ENCODE results near the gene TBC1D3B.
"Not testable (repeated sequence)": the region's sequence is repeated elsewhere in the genome, so short reads cannot be mapped to it uniquely, and the experiment has no call there.

Gene TBC1D3B

DNA sequence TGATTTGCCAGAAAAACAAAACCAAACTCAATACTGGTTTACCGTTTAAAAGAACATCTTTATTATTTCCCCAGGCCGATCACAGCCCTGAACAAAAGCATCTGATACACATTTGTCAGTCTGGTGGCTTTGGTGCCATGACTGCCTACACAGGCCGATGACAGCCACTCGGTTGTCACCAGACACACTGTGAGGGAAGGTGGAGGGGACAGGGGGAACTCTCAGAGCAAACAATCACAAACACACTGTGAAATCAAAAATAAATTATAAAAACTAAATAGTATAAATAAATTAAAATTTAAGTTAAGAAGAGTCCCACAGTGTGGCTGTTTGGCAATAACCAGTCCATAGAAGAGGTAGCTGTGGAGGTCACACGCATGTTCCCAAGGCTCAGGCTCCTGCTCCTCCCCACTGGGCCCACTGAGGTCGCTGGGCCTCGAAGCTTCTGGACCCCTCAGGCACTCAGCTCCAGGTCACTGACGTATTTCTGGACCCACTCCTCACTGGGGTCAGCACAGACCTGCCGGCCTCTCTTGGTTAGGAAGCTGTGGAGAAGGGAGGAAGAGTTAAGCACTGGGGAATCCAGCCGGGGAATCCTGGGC, 18.5 kb upstream of the TBC1D3B start:
- peak overlapping the region; percentile 82 to 83 for H3K4me3 Mint-ChIP-seq
- not testable (repeated sequence) for H3K27me3 Mint-ChIP-seq; H3K9me3 Mint-ChIP-seq; DNase-seq; ATAC-seq (replicated peaks)
- H3K4me1 Mint-ChIP-seq (ENCODE audit: low read depth in 2 of 2) = peaks cover 67 to 82% of the 10 kb centered on the region in 2 donors
- peak overlapping the region; percentile 90 to 93 for H3K27ac Mint-ChIP-seq
- H3K36me3 Mint-ChIP-seq (ENCODE audit: insufficient read depth) = peaks cover 16% of the 10 kb centered on the region

DNA sequence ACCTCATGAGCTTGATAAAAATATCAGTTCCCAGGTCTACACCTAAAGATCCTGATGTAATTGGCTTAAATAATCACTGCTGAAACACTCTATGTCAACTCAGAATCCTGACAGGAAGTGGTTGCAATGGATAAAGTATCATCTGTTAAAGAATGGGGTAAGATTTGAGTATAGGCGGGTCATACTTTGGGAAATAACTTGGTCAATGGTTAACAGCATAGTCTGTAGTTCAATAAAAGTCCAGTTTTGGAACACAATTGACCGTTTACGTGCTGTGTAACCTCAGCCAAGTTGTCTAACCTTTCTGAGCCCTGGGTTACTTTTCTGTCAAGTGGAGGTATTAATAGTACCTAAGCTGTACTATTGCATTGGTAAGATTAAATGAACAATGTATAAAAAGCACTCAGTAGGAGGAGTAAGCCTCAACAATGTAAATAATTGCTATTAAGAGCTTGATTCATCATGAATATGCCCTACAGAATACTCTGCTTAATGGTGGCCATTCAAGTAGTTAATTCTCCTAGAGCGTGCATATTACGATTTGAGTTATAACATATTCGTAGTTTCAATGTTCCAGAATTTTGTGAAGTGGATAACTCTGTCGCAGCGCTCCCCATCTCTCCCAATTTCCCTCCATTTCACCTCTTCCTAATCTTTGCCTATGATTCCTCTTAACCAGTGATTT, 17.9 kb upstream of the TBC1D3B start:
- Mint-ChIP-seq H3K4me3 (peak overlapping the region in 1 of 2 donors; percentile 82), H3K4me1 (ENCODE audit: low read depth in 2 of 2) (peaks cover 66 to 77% of the 10 kb centered on the region in 2 donors), H3K36me3 (ENCODE audit: insufficient read depth) (peaks cover 16% of the 10 kb centered on the region), H3K27ac (peak overlapping the region; percentile 90 to 95)
- not testable (repeated sequence) for H3K9me3 Mint-ChIP-seq; ATAC-seq (replicated peaks); DNase-seq; H3K27me3 Mint-ChIP-seq

DNA sequence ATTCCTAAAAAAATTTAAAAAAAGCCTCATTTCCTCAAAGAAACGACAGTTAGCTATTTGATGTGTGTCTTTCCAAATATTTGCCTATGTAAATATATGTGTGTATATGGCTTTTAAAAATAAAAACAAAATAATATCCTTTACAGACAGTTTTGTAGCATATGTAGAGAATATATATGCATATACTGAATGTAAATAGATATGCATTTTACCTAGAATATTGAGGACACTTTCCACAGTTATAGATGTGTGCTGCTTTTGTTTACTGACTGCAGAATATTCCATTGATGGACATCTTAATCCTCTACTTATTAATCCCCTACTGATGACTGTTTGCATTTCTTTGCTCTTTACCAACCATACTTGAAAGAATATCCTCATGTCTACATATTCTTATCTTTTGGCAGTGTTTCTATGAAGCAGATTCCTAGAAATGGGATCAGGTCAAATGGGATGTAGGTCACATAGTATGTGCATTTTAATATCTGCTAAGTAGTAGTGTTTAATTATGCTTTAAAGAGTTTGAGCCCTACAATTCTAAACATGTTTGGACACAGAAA, 16.9 kb upstream of the TBC1D3B start:
- H3K4me3 Mint-ChIP-seq = peak overlapping the region; percentile 72 to 82
- no peaks in the 10 kb centered on the region for H3K9me3 Mint-ChIP-seq
- H3K27ac Mint-ChIP-seq = peak overlapping the region in 1 of 2 donors; percentile 95
- DNase-seq = no peak
- no peaks in the 10 kb centered on the region for H3K27me3 Mint-ChIP-seq
- H3K4me1 Mint-ChIP-seq (ENCODE audit: low read depth in 2 of 2) = peaks cover 62 to 75% of the 10 kb centered on the region in 2 donors
- peaks cover 23% of the 10 kb centered on the region for H3K36me3 Mint-ChIP-seq (ENCODE audit: insufficient read depth)
- ATAC-seq (replicated peaks) = no peak

DNA sequence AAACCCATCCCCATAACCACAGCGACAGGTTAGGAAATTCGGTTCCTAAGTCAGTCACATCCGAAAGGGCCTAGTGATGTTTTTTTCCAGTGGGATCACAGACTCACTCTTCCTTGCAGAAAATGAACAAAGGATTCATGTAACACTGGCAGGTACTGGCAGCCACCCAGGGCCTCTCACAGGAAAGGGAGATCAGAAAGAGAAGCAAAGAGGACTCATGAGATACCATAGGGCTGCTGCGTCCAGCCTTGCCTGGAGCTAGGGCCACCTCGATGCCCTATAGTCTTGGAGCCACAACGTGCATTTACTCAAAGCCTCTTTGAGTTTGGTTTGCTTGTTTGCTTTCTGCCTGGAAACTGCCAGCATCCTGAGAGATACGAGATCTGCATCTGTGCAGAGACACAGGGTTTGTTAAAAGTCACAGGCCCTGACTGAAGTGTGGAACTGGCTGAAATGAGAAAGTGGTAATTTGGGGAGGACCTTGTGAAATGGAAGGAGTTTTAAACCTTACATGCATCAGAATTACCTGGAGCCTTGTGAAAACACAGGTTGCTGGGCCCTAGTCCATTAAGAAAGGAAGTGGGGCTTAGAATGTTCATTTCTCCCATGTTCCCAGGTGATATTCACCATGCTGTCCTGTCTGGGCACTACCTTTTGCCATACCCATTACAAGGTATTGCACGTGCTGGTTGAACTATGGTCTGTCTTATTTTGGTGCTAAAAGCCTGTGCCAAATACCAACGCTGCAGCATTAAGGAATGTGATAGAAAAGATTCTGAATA, 14.3 kb upstream of the TBC1D3B start:
- peak overlapping the region; percentile 72 to 82 for H3K4me3 Mint-ChIP-seq

DNA sequence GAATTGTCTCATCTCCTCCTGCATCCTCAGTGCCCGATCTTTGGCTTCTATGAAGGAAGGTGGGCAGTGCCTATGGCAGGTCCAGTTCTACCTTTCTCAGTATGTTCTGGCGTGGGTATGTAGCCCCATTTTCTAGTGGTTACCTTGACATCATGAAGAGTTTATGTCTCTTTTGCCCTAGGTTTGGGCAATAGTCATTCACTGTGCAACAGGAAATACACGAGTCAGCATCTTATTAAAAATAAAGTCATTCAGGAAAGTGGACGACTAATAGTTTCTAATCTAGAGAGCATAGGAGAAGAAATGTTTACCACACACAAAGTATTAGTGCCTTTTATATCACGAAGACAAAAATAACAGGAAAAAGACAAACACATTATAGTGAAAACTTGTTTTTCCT, 13.6 kb upstream of the TBC1D3B start:
- H3K4me1 Mint-ChIP-seq (ENCODE audit: low read depth in 2 of 2) = peaks cover 56 to 75% of the 10 kb centered on the region in 2 donors
- H3K27me3 Mint-ChIP-seq; H3K9me3 Mint-ChIP-seq; DNase-seq; ATAC-seq (replicated peaks): not testable (repeated sequence)
- H3K27ac Mint-ChIP-seq = peak overlapping the region; percentile 87 to 95
- peak overlapping the region; percentile 57 to 72 for H3K4me3 Mint-ChIP-seq
- H3K36me3 Mint-ChIP-seq (ENCODE audit: insufficient read depth) = peaks cover 47% of the 10 kb centered on the region

More for the DNA sequence above, 14.3 kb upstream of the TBC1D3B start:
- not testable (repeated sequence) for H3K27me3 Mint-ChIP-seq; DNase-seq; ATAC-seq (replicated peaks); H3K9me3 Mint-ChIP-seq
- peak overlapping the region; percentile 87 to 95 for H3K27ac Mint-ChIP-seq
- H3K36me3 Mint-ChIP-seq (ENCODE audit: insufficient read depth) = peaks cover 39% of the 10 kb centered on the region
- H3K4me1 Mint-ChIP-seq (ENCODE audit: low read depth in 2 of 2) = peaks cover 59 to 76% of the 10 kb centered on the region in 2 donors

DNA sequence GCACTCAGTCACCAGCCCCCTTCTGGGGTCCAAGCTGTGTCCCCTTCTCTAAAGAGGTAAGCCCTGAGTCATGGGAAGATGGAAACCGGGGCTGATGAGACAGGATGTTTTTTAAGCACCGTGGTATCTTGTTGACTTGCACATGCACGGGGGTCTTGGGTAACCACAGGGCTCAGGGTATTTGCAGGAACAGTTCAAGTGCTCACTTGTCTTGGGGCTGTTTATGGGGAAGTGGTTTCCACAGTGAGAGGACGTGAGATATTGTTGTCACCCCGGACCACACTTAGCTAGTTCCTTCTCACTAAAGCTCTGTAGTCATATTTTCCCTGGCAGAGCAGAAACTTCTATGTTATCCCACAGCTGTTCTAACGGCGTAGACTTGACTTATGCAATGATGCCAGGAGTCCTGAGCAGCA, 12.5 kb upstream of the TBC1D3B start:
- peaks cover 55 to 71% of the 10 kb centered on the region in 2 donors for H3K4me1 Mint-ChIP-seq (ENCODE audit: low read depth in 2 of 2)
- peak overlapping the region; percentile 76 to 93 for H3K4me3 Mint-ChIP-seq
- no peaks in the 10 kb centered on the region for H3K9me3 Mint-ChIP-seq
- peak overlapping the region; percentile 93 to 98 for H3K27ac Mint-ChIP-seq
- H3K36me3 Mint-ChIP-seq (ENCODE audit: insufficient read depth) = peaks cover 56% of the 10 kb centered on the region
- no peaks in the 10 kb centered on the region for H3K27me3 Mint-ChIP-seq
- peak; percentile 88 for ATAC-seq (replicated peaks)
- DNase-seq = peak; percentile 47 to 69 (median 54)

DNA sequence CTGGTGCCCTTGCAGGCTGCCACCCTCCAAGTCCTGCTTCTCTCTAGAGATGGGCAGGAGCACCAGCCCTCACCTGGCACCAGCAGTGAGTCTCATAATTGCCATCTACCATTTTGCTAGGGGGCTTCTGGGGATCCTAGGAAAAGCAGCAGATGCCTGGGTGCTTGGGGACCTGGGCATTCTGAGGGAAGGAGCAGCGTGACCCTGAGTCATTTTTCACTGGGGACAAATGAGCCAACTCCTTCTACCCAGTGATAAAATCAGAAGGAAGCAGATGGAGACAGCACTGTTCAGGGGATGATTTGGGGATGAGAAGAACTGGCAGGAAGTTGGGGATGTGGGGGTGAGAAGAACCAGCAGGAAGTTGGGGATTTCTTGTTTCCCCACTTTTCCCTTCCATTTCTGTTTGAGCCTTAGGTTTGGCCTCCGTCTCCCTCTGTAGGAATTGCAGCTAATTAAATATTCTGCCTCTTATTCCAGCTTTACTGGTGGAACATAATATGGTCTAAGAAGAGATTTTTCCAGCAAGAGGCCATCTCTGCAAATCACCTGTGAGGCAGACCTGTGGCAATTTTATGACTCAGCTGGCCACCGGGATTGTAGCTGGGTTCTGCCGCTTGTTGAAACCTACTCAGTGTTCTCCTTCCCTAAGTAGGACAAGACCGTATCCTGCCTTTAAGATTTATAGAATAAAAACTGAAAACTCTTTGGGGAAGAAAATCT, 11.7 kb upstream of the TBC1D3B start:
- ATAC-seq (replicated peaks); H3K27me3 Mint-ChIP-seq; DNase-seq; H3K9me3 Mint-ChIP-seq: not testable (repeated sequence)
- Mint-ChIP-seq H3K4me3 (peak overlapping the region; percentile 76 to 93), H3K36me3 (ENCODE audit: insufficient read depth) (peaks cover 57% of the 10 kb centered on the region), H3K4me1 (ENCODE audit: low read depth in 2 of 2) (peaks cover 52 to 70% of the 10 kb centered on the region in 2 donors), H3K27ac (peak overlapping the region; percentile 93 to 98)

DNA sequence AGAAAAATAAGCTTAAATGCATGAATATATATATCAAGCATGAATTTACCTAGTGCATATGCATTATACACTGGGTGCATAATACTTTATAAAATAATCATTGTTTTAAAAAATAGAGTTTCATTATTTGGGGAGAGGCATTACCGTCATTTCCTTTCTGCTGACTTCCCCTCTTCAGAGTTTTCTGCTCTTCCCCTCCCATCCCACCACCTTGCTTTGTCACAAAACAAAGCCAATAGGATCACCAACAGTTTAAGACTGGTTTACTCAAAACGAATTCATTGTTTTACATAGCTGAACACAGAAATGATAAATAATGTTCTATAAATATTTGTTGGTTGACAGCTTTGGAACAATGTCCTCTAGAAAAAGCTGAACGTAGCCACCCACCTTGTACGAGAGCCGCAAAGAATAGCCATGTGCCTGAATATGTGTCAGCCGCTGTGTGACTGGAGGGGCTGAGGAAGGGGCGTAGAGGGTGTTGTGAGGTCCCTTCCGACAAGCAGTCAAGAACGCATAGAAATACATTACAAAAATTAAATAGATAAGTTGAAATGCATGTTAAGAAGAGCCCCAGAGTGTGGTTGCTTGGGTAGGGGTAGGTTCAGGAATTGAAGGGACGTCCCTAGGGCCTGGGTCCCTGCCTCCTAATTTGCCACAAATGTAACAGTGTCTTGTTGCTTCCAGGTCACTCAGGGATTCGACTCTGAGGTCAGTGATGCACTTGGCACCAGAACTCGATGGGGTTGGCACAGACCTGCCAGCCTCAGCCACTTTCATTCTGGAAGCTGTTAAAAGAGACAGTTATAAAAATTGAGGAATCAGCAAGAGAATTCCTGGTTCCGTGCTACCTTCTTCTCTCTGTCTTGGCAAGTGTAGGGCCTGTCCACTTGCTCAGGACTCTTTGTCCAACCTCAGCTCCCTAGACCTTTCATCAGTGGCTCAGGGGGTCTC, 10.7 kb upstream of the TBC1D3B start:
- H3K9me3 Mint-ChIP-seq; ATAC-seq (replicated peaks); H3K27me3 Mint-ChIP-seq; DNase-seq: not testable (repeated sequence)
- Mint-ChIP-seq H3K4me3 (peak overlapping the region; percentile 90 to 93), H3K4me1 (ENCODE audit: low read depth in 2 of 2) (peaks cover 52 to 66% of the 10 kb centered on the region in 2 donors), H3K27ac (peak overlapping the region; percentile 93 to 98), H3K36me3 (ENCODE audit: insufficient read depth) (peaks cover 53% of the 10 kb centered on the region)

DNA sequence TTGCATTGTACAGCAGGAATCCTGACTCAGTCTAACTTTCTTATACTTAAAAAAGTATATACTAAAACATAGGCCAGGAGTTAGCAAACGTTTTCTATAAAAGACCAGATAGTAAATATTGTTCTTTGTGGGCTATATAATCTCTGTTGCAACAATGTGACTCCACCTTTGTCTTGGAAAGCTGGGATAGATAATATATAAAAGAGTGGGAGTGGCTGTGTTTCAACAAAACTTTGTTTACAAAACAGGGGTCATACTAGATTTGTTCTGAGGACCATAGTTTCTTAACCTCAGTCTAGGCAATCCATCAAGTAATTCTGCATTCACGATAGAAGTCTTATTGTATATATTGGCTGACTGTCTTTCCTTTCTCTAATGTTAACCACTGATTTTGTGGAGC, 9.0 kb upstream of the TBC1D3B start:
- Mint-ChIP-seq H3K27ac (peak overlapping the region; percentile 93 to 98), H3K36me3 (ENCODE audit: insufficient read depth) (peaks cover 49% of the 10 kb centered on the region), H3K9me3 (no peaks in the 10 kb centered on the region), H3K4me1 (ENCODE audit: low read depth in 2 of 2) (peaks cover 46 to 62% of the 10 kb centered on the region in 2 donors), H3K4me3 (peak overlapping the region; percentile 90 to 93), H3K27me3 (no peaks in the 10 kb centered on the region)
- ATAC-seq (replicated peaks) = no peak
- no peak for DNase-seq

DNA sequence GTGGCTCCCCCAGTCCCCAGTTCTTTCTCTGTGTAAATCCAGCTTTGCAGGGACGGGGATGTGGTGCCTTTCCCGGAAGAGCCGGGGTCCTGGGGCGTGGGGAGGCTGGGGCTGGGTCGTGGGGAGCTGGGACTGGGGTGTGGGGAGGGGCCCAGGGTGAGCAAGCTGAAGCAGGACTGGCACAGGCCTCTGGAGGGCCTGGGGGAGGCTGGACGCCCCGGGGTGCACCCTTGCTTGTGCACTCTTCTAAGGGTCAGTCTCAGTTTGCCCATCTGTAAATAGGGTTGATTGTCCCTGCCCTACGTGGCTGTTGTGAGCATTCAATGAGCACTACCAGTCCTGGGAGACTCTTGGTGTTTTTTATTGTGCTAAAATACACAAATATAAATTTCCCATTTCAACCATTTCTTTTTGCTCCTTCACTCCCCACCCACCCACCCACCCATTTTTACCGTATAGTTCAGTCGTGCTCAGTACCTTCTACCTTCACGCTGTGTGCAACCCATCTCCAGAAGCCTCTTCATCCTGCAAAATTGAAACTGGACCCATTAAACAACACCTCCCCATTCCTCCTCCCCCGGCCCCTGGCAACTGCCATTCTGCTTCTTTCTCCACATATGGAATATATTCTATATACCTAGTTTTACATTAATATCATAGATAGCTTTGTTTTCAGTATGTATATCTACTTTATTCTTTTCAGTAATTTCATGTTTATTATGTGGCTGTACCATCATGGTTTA, 7.8 kb upstream of the TBC1D3B start:
- peak overlapping the region; percentile 90 to 93 for H3K4me3 Mint-ChIP-seq
- DNase-seq = no peak
- no peaks in the 10 kb centered on the region for H3K9me3 Mint-ChIP-seq
- H3K4me1 Mint-ChIP-seq (ENCODE audit: low read depth in 2 of 2) = peaks cover 40 to 55% of the 10 kb centered on the region in 2 donors
- peaks cover 49% of the 10 kb centered on the region for H3K36me3 Mint-ChIP-seq (ENCODE audit: insufficient read depth)
- peak overlapping the region; percentile 93 to 98 for H3K27ac Mint-ChIP-seq
- H3K27me3 Mint-ChIP-seq = no peaks in the 10 kb centered on the region
- no peak for ATAC-seq (replicated peaks)

Data from effector memory CD8-positive, alpha-beta T cell (primary cell).